ENCODE data around the gene RAB7A. TPM values are rescaled to one million over a fixed set of nuclear protein-coding genes. Genes with fewer than 3 reads are reported as not detected.

RAB7A gene
- total RNA-seq, 1 experiment from 2014 or later = 491 TPM

DNA sequence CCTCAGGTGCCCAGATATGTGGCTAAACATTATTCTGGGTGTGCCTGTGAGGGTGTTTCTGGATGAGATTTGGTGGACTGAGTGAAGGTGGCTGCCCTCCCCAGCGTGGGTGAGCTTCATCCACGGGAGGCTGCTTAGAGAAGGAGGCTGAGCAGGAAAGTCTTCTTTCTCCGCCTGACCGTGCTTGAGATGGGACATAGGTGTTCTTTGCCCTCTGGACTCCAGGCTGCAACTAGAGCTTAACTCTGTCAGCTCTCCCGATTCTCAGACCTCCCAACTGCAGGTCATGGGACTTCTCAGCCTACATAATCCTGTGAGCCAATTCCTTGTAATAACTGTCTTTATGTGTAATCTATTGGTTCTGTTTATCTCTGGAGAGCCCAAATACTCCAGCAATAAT, 34.1 kb downstream of the RAB7A start:
- no peaks in the 10 kb centered on the region for H3K9me3 Mint-ChIP-seq (ENCODE audit: low read depth, unreplicated experiment)
- CTCF ChIA-PET = interaction anchor here (1.2 to 1.5 kb wide), 2 partner anchors 80 to 115 kb away, joined by 3 to 11 read pairs; no protein-coding TSS in a partner anchor
- peaks cover 18% of the 10 kb centered on the region for H3K4me1 Mint-ChIP-seq (ENCODE audit: low read depth, unreplicated experiment)
- intact Hi-C loops (cut with micrococcal nuclease; ENCODE audit: unreplicated experiment) = no loop called here
- no peak for DNase-seq
- no peaks in the 10 kb centered on the region for H3K27me3 Mint-ChIP-seq (ENCODE audit: unreplicated experiment)
- TF ChIP-seq CTCF (IDR thresholded peaks at IDR 0.05; ENCODE audit: unreplicated experiment) = no peak
- BruUV-seq (replicated peaks) = no TSS peak
- no peak overlapping the region for H3K4me3 Mint-ChIP-seq (ENCODE audit: low read depth, unreplicated experiment)
- H3K27ac Mint-ChIP-seq (ENCODE audit: unreplicated experiment) = no peak overlapping the region
- H3K36me3 Mint-ChIP-seq (ENCODE audit: insufficient read depth, unreplicated experiment) = peaks cover 8% of the 10 kb centered on the region

GRCh38 chr3:128760881-128761280, 34.9 kb downstream of the RAB7A start:
- intact Hi-C loops (cut with micrococcal nuclease; ENCODE audit: unreplicated experiment) = no loop called here
- H3K27me3 Mint-ChIP-seq (ENCODE audit: unreplicated experiment) = no peaks in the 10 kb centered on the region
- CTCF ChIA-PET = interaction anchor here (0.7 to 1.2 kb wide), 2 partner anchors 49 to 114 kb away, joined by 3 read pairs; no protein-coding TSS in a partner anchor
- peaks cover 16% of the 10 kb centered on the region for H3K36me3 Mint-ChIP-seq (ENCODE audit: insufficient read depth, unreplicated experiment)
- no peak overlapping the region for H3K27ac Mint-ChIP-seq (ENCODE audit: unreplicated experiment)
- no peak for DNase-seq
- no peak overlapping the region for H3K4me3 Mint-ChIP-seq (ENCODE audit: low read depth, unreplicated experiment)
- no TSS peak for BruUV-seq (replicated peaks)
- no peaks in the 10 kb centered on the region for H3K9me3 Mint-ChIP-seq (ENCODE audit: low read depth, unreplicated experiment)
- no peak for TF ChIP-seq CTCF (IDR thresholded peaks at IDR 0.05; ENCODE audit: unreplicated experiment)
- peaks cover 18% of the 10 kb centered on the region for H3K4me1 Mint-ChIP-seq (ENCODE audit: low read depth, unreplicated experiment)

DNA sequence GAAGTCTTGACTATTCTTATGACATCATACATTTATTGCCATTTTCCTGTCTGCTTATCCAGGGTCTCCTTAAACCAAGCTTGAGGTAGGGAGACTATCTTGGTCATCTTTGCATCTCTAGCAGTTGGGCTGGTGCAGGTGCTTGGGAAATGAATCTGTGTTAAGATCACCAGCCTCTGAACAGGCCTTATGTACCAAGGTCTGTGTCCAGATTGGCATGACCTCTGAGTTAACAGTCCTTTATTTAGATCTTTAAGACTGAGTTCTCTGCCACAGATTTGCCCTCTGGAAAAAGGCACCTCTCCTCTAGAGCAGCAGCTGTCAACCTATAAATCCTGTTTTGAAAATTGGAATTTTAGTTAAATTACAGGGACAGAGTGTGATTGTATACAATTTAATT, 35.4 kb downstream of the RAB7A start:
- Mint-ChIP-seq H3K4me3 (ENCODE audit: low read depth, unreplicated experiment) (no peak overlapping the region), H3K27me3 (ENCODE audit: unreplicated experiment) (no peaks in the 10 kb centered on the region), H3K9me3 (ENCODE audit: low read depth, unreplicated experiment) (no peaks in the 10 kb centered on the region), H3K27ac (ENCODE audit: unreplicated experiment) (no peak overlapping the region), H3K4me1 (ENCODE audit: low read depth, unreplicated experiment) (peaks cover 18% of the 10 kb centered on the region), H3K36me3 (ENCODE audit: insufficient read depth, unreplicated experiment) (peaks cover 16% of the 10 kb centered on the region)
- CTCF ChIA-PET = interaction anchor here (0.7 kb wide), 1 partner anchor 48 kb away, joined by 3 read pairs; no protein-coding TSS in a partner anchor
- DNase-seq = no peak
- intact Hi-C loops (cut with micrococcal nuclease; ENCODE audit: unreplicated experiment) = no loop called here
- no peak for TF ChIP-seq CTCF (IDR thresholded peaks at IDR 0.05; ENCODE audit: unreplicated experiment)
- BruUV-seq (replicated peaks) = no TSS peak

DNA sequence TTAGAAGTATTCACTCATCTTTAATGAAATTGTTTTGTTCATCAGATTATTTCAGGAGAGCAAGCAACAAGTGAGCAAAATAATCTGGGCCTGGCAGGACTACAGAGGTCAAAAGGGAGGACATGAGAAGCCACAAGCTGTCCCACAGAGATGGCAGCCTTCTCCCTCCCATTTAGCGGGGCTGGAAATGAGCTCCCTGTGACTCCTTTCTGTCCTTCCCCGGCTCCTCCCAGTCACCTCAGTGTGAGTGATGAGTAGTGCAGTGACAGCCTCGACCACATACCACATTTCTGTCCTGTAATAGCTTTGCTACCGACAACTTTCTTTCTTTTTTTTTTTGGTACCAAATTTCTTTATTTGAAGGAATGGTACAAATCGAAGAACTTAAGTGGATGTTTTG, 38.0 kb downstream of the RAB7A start:
- no peaks in the 10 kb centered on the region for H3K9me3 Mint-ChIP-seq (ENCODE audit: low read depth, unreplicated experiment)
- peaks cover 34% of the 10 kb centered on the region for H3K4me1 Mint-ChIP-seq (ENCODE audit: low read depth, unreplicated experiment)
- intact Hi-C loops (cut with micrococcal nuclease; ENCODE audit: unreplicated experiment) = no loop called here
- H3K27ac Mint-ChIP-seq (ENCODE audit: unreplicated experiment) = no peak overlapping the region
- no peak for DNase-seq
- H3K27me3 Mint-ChIP-seq (ENCODE audit: unreplicated experiment) = no peaks in the 10 kb centered on the region
- CTCF ChIA-PET = no interaction called here
- H3K36me3 Mint-ChIP-seq (ENCODE audit: insufficient read depth, unreplicated experiment) = peaks cover 16% of the 10 kb centered on the region
- no peak overlapping the region for H3K4me3 Mint-ChIP-seq (ENCODE audit: low read depth, unreplicated experiment)
- TF ChIP-seq CTCF (IDR thresholded peaks at IDR 0.05; ENCODE audit: unreplicated experiment) = no peak
- BruUV-seq (replicated peaks) = no TSS peak
